Caco-2 (cell line): ENCODE data around the gene ARHGEF28. TPM values are rescaled to one million over a fixed set of nuclear protein-coding genes. Genes with fewer than 3 reads are reported as not detected.

ENCODE experiments used
- BruUV-seq: library from RNA; stranded (reverse); fragments of 400-500 nt; replicated peaks from 2 replicates; lab custom pipeline; 2021; lab: Mats Ljungman, UMichigan
- CTCF ChIA-PET: fragments of 300-600 bp; sonication (Branson Sonifier 250); formaldehyde crosslinking; loops from one replicate; lab custom pipeline; 2022; ENCODE audit warnings: antibody characterized with exemption; lab: Charles Lee
- POLR2A ChIA-PET: fragments of 300-600 bp; sonication (Branson Sonifier 250); formaldehyde crosslinking; loops from one replicate; lab custom pipeline; 2022; ENCODE audit warnings: antibody characterized with exemption; lab: Charles Lee
- DNase-seq, 2 experiments: peaks; one replicate each; pipeline versions ENCODE4 v3.0.0 to v3.0.0-alpha.2; 2020 to 2022
- H3K27me3 ChIP-seq: replicated peaks from 2 replicates; pipeline ENCODE4 v1.6.0; 2011; ENCODE audit warnings: low read length; ENCODE audit not compliant: control insufficient read depth, insufficient read depth
- H3K36me3 ChIP-seq: 2 replicates; pipeline ENCODE4 v1.5.1; 2011; ENCODE audit warnings: low read length; ENCODE audit not compliant: control insufficient read depth, insufficient read depth
- H3K4me1 ChIP-seq: fragments of 250-450 bp; sonication (Bioruptor Pico); 2 replicates; pipeline ENCODE4 v1.5.1; 2020; ENCODE audit warnings: mild to moderate bottlenecking
- H3K4me3 ChIP-seq: 2 replicates; pipeline ENCODE4 v1.5.1; 2011; ENCODE audit warnings: low read depth, mild to moderate bottlenecking, control low read depth, low read length
- H3K9me3 ChIP-seq: fragments of 250-450 bp; sonication (Bioruptor Pico); 2 replicates; pipeline ENCODE4 v1.5.1; 2020; ENCODE audit warnings: mild to moderate bottlenecking, moderate library complexity
- H3K27ac Mint-ChIP-seq: one replicate; pipeline ENCODE4 v1.8.0; 2022; ENCODE audit warnings: mixed read lengths; ENCODE audit not compliant: unreplicated experiment
- H3K27me3 Mint-ChIP-seq: one replicate; pipeline ENCODE4 v1.8.0; 2022; ENCODE audit warnings: mixed read lengths; ENCODE audit not compliant: insufficient read depth, unreplicated experiment
- H3K36me3 Mint-ChIP-seq: one replicate; pipeline ENCODE4 v1.8.0; 2022; ENCODE audit warnings: mild to moderate bottlenecking, mixed read lengths; ENCODE audit not compliant: insufficient read depth, unreplicated experiment
- H3K4me1 Mint-ChIP-seq: one replicate; pipeline ENCODE4 v1.8.0; 2022; ENCODE audit warnings: low read depth, mixed read lengths; ENCODE audit not compliant: unreplicated experiment
- H3K4me3 Mint-ChIP-seq: one replicate; pipeline ENCODE4 v1.8.0; 2022; ENCODE audit warnings: mild to moderate bottlenecking, moderate library complexity, mixed read lengths; ENCODE audit not compliant: unreplicated experiment
- H3K9me3 Mint-ChIP-seq: one replicate; pipeline ENCODE4 v1.8.0; 2022; ENCODE audit warnings: mixed read lengths; ENCODE audit not compliant: unreplicated experiment
- intact Hi-C: fragments of 100-400 bp; cut with micrococcal nuclease; formaldehyde crosslinking; loops from one replicate; pipeline ENCODE4 v1.10.0; 2022; ENCODE audit not compliant: unreplicated experiment
- total RNA-seq: library from RNA; stranded (reverse); gene quantifications from 2 replicates; pipeline ENCODE4 v1.2.3, GENCODE V29; 2022
- TF ChIP-seq, protein P1 (sequence below), 2 experiments: fragments of 200-600 bp in 1 of 2; IDR thresholded peaks; 1 replicate in 1 of 2; 2 replicates in 1 of 2; pipeline versions ENCODE4 v1.5.1 to v1.8.0; 2011 to 2022; ENCODE audit warnings: antibody characterized with exemption in 1 of 2, control low read depth in 1 of 2, inconsistent platforms in 1 of 2, low read depth in 1 of 2, low read length in 1 of 2, mild to moderate bottlenecking in 1 of 2, moderate library complexity in 1 of 2; ENCODE audit not compliant: insufficient read depth in 1 of 2, severe bottlenecking in 1 of 2, unreplicated experiment in 1 of 2

ARHGEF28 gene
- total RNA-seq, 1 experiment from 2014 or later: 4.6 TPM

DNA sequence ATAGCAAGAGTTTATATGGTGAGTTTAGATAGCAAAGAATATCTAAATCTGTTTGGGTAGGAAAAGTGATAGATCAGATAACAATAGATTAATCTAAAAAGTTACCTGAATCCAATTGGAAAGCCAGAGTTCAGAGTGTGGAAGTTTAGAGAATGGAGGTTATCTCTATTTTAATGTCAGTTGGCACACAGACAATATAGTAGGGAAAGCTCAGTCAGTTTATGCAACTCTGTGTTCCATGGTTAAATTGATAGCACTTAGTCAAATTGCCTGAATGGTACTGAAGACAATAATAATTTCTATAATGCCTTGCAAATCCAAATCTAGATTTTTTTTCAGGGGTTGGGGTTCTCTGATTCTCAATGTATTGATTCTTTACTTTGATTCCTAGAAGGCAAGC is 77.0 kb downstream of the ARHGEF28 start:
- H3K27me3 ChIP-seq: 0 out of 2 replicates have a peak, but pooled peaks cover 1% of the 10 kb centered on the region
- no TSS peak for BruUV-seq
- Mint-ChIP-seq H3K27me3 (peaks cover 23% of the 10 kb centered on the region), H3K36me3 (no peaks in the 10 kb centered on the region), H3K9me3 (no peaks in the 10 kb centered on the region), H3K4me3 (no peak overlapping the region), H3K27ac (no peak overlapping the region), H3K4me1 (no peaks in the 10 kb centered on the region)
- TF ChIP-seq, protein P1, sequence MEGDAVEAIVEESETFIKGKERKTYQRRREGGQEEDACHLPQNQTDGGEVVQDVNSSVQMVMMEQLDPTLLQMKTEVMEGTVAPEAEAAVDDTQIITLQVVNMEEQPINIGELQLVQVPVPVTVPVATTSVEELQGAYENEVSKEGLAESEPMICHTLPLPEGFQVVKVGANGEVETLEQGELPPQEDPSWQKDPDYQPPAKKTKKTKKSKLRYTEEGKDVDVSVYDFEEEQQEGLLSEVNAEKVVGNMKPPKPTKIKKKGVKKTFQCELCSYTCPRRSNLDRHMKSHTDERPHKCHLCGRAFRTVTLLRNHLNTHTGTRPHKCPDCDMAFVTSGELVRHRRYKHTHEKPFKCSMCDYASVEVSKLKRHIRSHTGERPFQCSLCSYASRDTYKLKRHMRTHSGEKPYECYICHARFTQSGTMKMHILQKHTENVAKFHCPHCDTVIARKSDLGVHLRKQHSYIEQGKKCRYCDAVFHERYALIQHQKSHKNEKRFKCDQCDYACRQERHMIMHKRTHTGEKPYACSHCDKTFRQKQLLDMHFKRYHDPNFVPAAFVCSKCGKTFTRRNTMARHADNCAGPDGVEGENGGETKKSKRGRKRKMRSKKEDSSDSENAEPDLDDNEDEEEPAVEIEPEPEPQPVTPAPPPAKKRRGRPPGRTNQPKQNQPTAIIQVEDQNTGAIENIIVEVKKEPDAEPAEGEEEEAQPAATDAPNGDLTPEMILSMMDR (IDR thresholded peaks at IDR 0.05; ENCODE audit: insufficient read depth in 1 of 2, low read depth in 1 of 2, low read length in 1 of 2, severe bottlenecking in 1 of 2, unreplicated experiment in 1 of 2): no peak
- H3K36me3 ChIP-seq: no peaks in the 10 kb centered on the region
- ChIA-PET POLR2A (no interaction called here), CTCF (no interaction called here)
- H3K9me3 ChIP-seq: no peaks in the 10 kb centered on the region
- no peak overlapping the region for H3K4me3 ChIP-seq
- intact Hi-C loops: no loop called here
- no peak for DNase-seq
- H3K4me1 ChIP-seq: no peaks in the 10 kb centered on the region

DNA sequence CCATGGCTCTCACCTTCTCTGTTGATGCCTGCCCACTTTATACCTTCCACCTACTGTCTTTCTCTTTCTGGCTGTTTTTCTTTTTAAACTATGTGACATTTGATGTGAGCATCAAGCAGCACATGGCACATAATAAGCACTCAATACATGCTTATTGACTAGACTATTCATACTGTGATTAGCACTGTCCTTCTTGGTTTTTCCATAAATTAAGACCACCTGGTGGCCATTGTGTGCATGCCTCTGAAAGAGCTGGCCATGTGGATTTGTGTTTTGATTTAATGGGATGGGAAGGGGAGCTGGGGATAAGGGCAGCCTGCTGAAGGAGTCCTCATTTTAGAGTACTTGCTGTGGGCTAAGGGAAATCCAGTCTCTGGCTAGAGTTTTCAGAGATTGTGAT is 79.4 kb downstream of the ARHGEF28 start:
- POLR2A ChIA-PET: no interaction called here
- Mint-ChIP-seq H3K27me3 (peaks cover 5% of the 10 kb centered on the region), H3K36me3 (no peaks in the 10 kb centered on the region), H3K9me3 (no peaks in the 10 kb centered on the region), H3K27ac (no peak overlapping the region), H3K4me3 (no peak overlapping the region), H3K4me1 (no peaks in the 10 kb centered on the region)
- no peak overlapping the region for H3K4me3 ChIP-seq
- no peaks in the 10 kb centered on the region for H3K4me1 ChIP-seq
- intact Hi-C loops: no loop called here
- H3K36me3 ChIP-seq: no peaks in the 10 kb centered on the region
- H3K9me3 ChIP-seq: peaks cover 5% of the 10 kb centered on the region; the same call in 1 of the 2 replicates
- H3K27me3 ChIP-seq: no peaks in the 10 kb centered on the region
- DNase-seq: no peak
- TF ChIP-seq, protein P1 (IDR thresholded peaks at IDR 0.05; ENCODE audit: insufficient read depth in 1 of 2, low read depth in 1 of 2, low read length in 1 of 2, severe bottlenecking in 1 of 2, unreplicated experiment in 1 of 2): no peak
- no TSS peak for BruUV-seq
- CTCF ChIA-PET: interaction anchor here (1.2 kb wide), 1 partner anchor 12 kb away, joined by 3 read pairs; no protein-coding TSS in a partner anchor

DNA sequence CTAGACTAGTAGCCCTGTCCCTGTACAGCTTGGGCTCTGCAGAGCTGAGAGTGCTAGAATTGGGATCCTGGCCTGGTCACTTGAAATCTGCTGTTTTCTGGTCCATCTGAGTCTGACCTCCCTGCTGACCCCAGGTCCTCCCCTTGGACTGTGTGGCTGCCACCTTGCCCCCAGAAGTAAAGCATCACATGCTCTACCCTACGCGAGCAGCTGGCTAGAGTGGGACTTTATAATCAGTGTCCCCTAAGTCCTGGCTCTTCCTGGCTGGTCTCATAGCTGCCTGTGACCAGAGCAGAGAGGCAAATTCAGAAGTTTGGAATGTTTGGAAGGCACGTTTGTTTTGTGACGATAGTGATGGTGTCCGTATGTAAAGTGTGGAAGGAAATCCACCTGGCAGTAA is 81.0 kb downstream of the ARHGEF28 start:
- no peaks in the 10 kb centered on the region for H3K4me1 ChIP-seq
- no peaks in the 10 kb centered on the region for H3K36me3 ChIP-seq
- ChIA-PET CTCF (no interaction called here), POLR2A (no interaction called here)
- no TSS peak for BruUV-seq
- H3K4me3 ChIP-seq: no peak overlapping the region
- H3K27ac Mint-ChIP-seq: no peak overlapping the region
- H3K27me3 Mint-ChIP-seq: peaks cover 5% of the 10 kb centered on the region
- no peaks in the 10 kb centered on the region for H3K9me3 Mint-ChIP-seq
- peaks cover 5% of the 10 kb centered on the region; the same call in 1 of the 2 replicates for H3K9me3 ChIP-seq
- DNase-seq: no peak
- TF ChIP-seq, protein P1 (IDR thresholded peaks at IDR 0.05; ENCODE audit: insufficient read depth in 1 of 2, low read depth in 1 of 2, low read length in 1 of 2, severe bottlenecking in 1 of 2, unreplicated experiment in 1 of 2): no peak
- H3K36me3 Mint-ChIP-seq: no peaks in the 10 kb centered on the region
- H3K27me3 ChIP-seq: no peaks in the 10 kb centered on the region
- H3K4me3 Mint-ChIP-seq: no peak overlapping the region
- H3K4me1 Mint-ChIP-seq: no peaks in the 10 kb centered on the region
- intact Hi-C loops: no loop called here
